Astrocyte (in vitro differentiated cells and primary cell): ENCODE data around the gene KBTBD3. TPM values are rescaled to one million over a fixed set of nuclear protein-coding genes. Genes with fewer than 3 reads are reported as not detected.

Experiments used
- DNase-seq: peaks from one replicate; pipeline ENCODE4 v3.0.0-alpha.2; 2010; ENCODE audit warnings: low read depth
- FAIRE-seq: peaks from 2 replicates; lab custom pipeline; 2011; peaks lifted over from hg19 to GRCh38; lab: Jason Lieb, UNC
- H2AFZ ChIP-seq: 2 replicates; pipeline ENCODE4 v1.6.0; 2012; ENCODE audit warnings: low read depth, low read length, inconsistent platforms
- H3K27ac ChIP-seq: 2 replicates; pipeline ENCODE4 v1.5.1; 2011; ENCODE audit warnings: low read depth, low read length, inconsistent platforms
- H3K27me3 ChIP-seq: 2 replicates; pipeline ENCODE4 v1.6.0; 2011; ENCODE audit warnings: low read length, inconsistent platforms; ENCODE audit not compliant: insufficient read depth
- H3K36me3 ChIP-seq: 2 replicates; pipeline ENCODE4 v1.5.1; 2011; ENCODE audit warnings: low read length, inconsistent platforms; ENCODE audit not compliant: insufficient read depth
- H3K4me1 ChIP-seq: 2 replicates; pipeline ENCODE4 v1.5.1; 2011; ENCODE audit warnings: low read length, inconsistent platforms; ENCODE audit not compliant: insufficient read depth
- H3K4me2 ChIP-seq: 2 replicates; pipeline ENCODE4 v1.6.0; 2012; ENCODE audit warnings: low read length, inconsistent platforms
- H3K4me3 ChIP-seq: 2 replicates; pipeline ENCODE4 v1.5.1; 2011; ENCODE audit warnings: low read depth, mild to moderate bottlenecking, low read length, inconsistent platforms; ENCODE audit not compliant: insufficient read depth
- H3K79me2 ChIP-seq: 2 replicates; pipeline ENCODE4 v1.6.0; 2012; ENCODE audit warnings: mild to moderate bottlenecking, low read length, inconsistent platforms; ENCODE audit not compliant: insufficient read depth
- H3K9ac ChIP-seq: 2 replicates; pipeline ENCODE4 v1.6.0; 2012; ENCODE audit warnings: mild to moderate bottlenecking, low read length, inconsistent platforms
- H3K9me3 ChIP-seq: 2 replicates; pipeline ENCODE4 v1.5.1; 2012; ENCODE audit warnings: low read depth, mild to moderate bottlenecking, low read length, inconsistent platforms; ENCODE audit not compliant: insufficient read depth
- H4K20me1 ChIP-seq: 2 replicates; pipeline ENCODE4 v1.6.0; 2012; ENCODE audit warnings: low read length, inconsistent platforms; ENCODE audit not compliant: insufficient read depth
- H3K27ac Mint-ChIP-seq: one replicate; pipeline ENCODE4 v1.8.0; 2021; ENCODE audit warnings: mild to moderate bottlenecking, mixed read lengths; ENCODE audit not compliant: unreplicated experiment
- H3K27me3 Mint-ChIP-seq: one replicate; pipeline ENCODE4 v1.8.0; 2021; ENCODE audit warnings: low read depth, mixed read lengths; ENCODE audit not compliant: unreplicated experiment
- H3K36me3 Mint-ChIP-seq: one replicate; pipeline ENCODE4 v1.8.0; 2021; ENCODE audit warnings: low read depth, mixed read lengths; ENCODE audit not compliant: unreplicated experiment
- H3K4me1 Mint-ChIP-seq: one replicate; pipeline ENCODE4 v1.8.0; 2021; ENCODE audit warnings: low read depth, mixed read lengths; ENCODE audit not compliant: unreplicated experiment
- H3K4me3 Mint-ChIP-seq: one replicate; pipeline ENCODE4 v1.8.0; 2021; ENCODE audit warnings: mild to moderate bottlenecking, moderate library complexity, mixed read lengths; ENCODE audit not compliant: unreplicated experiment
- H3K9me3 Mint-ChIP-seq: one replicate; pipeline ENCODE4 v1.8.0; 2021; ENCODE audit warnings: mild to moderate bottlenecking, mixed read lengths; ENCODE audit not compliant: unreplicated experiment
- CTCF ChIP-seq: IDR thresholded peaks from 2 replicates; pipeline ENCODE4 v1.5.1; 2011; ENCODE audit warnings: low read depth, mild to moderate bottlenecking, inconsistent platforms, low read length, moderate library complexity; ENCODE audit not compliant: insufficient read depth
- EZH2 ChIP-seq: IDR thresholded peaks from 2 replicates; pipeline ENCODE4 v1.6.1; 2012; ENCODE audit warnings: mild to moderate bottlenecking, low read length, inconsistent platforms; ENCODE audit not compliant: insufficient read depth
- total RNA-seq: library from RNA; stranded (reverse); gene quantifications from 2 replicates; pipeline ENCODE4 v1.2.1, GENCODE V29; 2021

KBTBD3 gene
- total RNA-seq, 1 donor from 2014 or later, result 4.7 TPM

GRCh38 chr11:106017093-106017492, 60.1 kb downstream of the KBTBD3 start:
- no peaks in the 10 kb centered on the region for H3K9me3 ChIP-seq
- Mint-ChIP-seq H3K4me3 (no peak overlapping the region), H3K9me3 (peaks cover 2% of the 10 kb centered on the region), H3K27me3 (no peaks in the 10 kb centered on the region), H3K4me1 (peaks cover 40% of the 10 kb centered on the region), H3K27ac (no peak overlapping the region), H3K36me3 (peaks cover 7% of the 10 kb centered on the region)
- no peak overlapping the region for H3K27ac ChIP-seq
- no peaks in the 10 kb centered on the region for H3K36me3 ChIP-seq
- no peak overlapping the region for H2AFZ ChIP-seq
- H3K4me1 ChIP-seq, result peaks cover 20% of the 10 kb centered on the region
- FAIRE-seq, result no peak
- H3K4me2 ChIP-seq, result no peak overlapping the region
- no peaks in the 10 kb centered on the region for H3K27me3 ChIP-seq
- peaks cover 83% of the 10 kb centered on the region for H3K79me2 ChIP-seq
- TF ChIP-seq CTCF (no peak), EZH2 (no peak)
- no peak overlapping the region for H3K9ac ChIP-seq
- no peak for DNase-seq
- peaks cover 3% of the 10 kb centered on the region for H4K20me1 ChIP-seq
- H3K4me3 ChIP-seq, result no peak overlapping the region

GRCh38 chr11:106015066-106015465, 62.1 kb downstream of the KBTBD3 start:
- Histone ChIP-seq H3K9me3 (no peaks in the 10 kb centered on the region), H3K4me1 (peaks cover 19% of the 10 kb centered on the region), H3K27ac (no peak overlapping the region), H3K27me3 (no peaks in the 10 kb centered on the region), H3K36me3 (peaks cover 6% of the 10 kb centered on the region), H3K4me3 (no peak overlapping the region), H3K4me2 (no peak overlapping the region), H3K79me2 (peaks cover 84% of the 10 kb centered on the region), H4K20me1 (peaks cover 10% of the 10 kb centered on the region), H2AFZ (no peak overlapping the region), H3K9ac (no peak overlapping the region)
- Mint-ChIP-seq H3K27me3 (no peaks in the 10 kb centered on the region), H3K27ac (no peak overlapping the region), H3K36me3 (peaks cover 13% of the 10 kb centered on the region), H3K9me3 (peaks cover 2% of the 10 kb centered on the region), H3K4me1 (peaks cover 44% of the 10 kb centered on the region), H3K4me3 (no peak overlapping the region)
- DNase-seq (no peak), FAIRE-seq (no peak)
- TF ChIP-seq EZH2 (no peak), CTCF (no peak)

GRCh38 chr11:106014620-106015019, 62.5 kb downstream of the KBTBD3 start:
- peaks cover 14% of the 10 kb centered on the region for H3K36me3 Mint-ChIP-seq
- Histone ChIP-seq H3K79me2 (peaks cover 82% of the 10 kb centered on the region), H4K20me1 (peaks cover 10% of the 10 kb centered on the region), H3K4me1 (peaks cover 19% of the 10 kb centered on the region), H3K36me3 (peaks cover 10% of the 10 kb centered on the region), H3K4me2 (no peak overlapping the region), H3K27me3 (no peaks in the 10 kb centered on the region), H3K9ac (no peak overlapping the region), H3K27ac (no peak overlapping the region), H2AFZ (no peak overlapping the region), H3K4me3 (no peak overlapping the region), H3K9me3 (no peaks in the 10 kb centered on the region)
- DNase-seq (no peak), FAIRE-seq (no peak)
- H3K27ac Mint-ChIP-seq, result no peak overlapping the region
- no peaks in the 10 kb centered on the region for H3K27me3 Mint-ChIP-seq
- H3K4me3 Mint-ChIP-seq, result no peak overlapping the region
- H3K9me3 Mint-ChIP-seq, result peaks cover 2% of the 10 kb centered on the region
- TF ChIP-seq EZH2, result no peak
- peaks cover 40% of the 10 kb centered on the region for H3K4me1 Mint-ChIP-seq
